ENCODE measurements around the gene DLL4. TPM values are rescaled to one million over a fixed set of nuclear protein-coding genes. Genes with fewer than 3 reads are reported as not detected.
"Not testable (repeated sequence)": the region's sequence is repeated elsewhere in the genome, so short reads cannot be mapped to it uniquely, and the experiment has no call there.

Gene DLL4
- total RNA-seq, 1 donor, result not detected

GRCh38 chr15:40941068-40941527 is 12.0 kb downstream of the DLL4 start:
- H3K4me1 ChIP-seq (ENCODE audit: insufficient read depth, low read length), result peaks cover 37% of the 10 kb centered on the region
- H3K27me3 ChIP-seq (ENCODE audit: insufficient read depth, low read length), result no peaks in the 10 kb centered on the region
- H3K4me3 ChIP-seq (ENCODE audit: low read length), result no peak overlapping the region
- H3K9me3 ChIP-seq (ENCODE audit: low read depth, low read length), result no peaks in the 10 kb centered on the region

- H3K4me3 ChIP-seq (ENCODE audit: low read length), result peak overlapping the region; percentile 54
- no peaks in the 10 kb centered on the region for H3K9me3 ChIP-seq (ENCODE audit: low read depth, low read length)
- H3K4me1 ChIP-seq (ENCODE audit: insufficient read depth, low read length), result peaks cover 37% of the 10 kb centered on the region
Measured at GRCh38 chr15:40941528-40942336, 12.6 kb downstream of the DLL4 start.

GRCh38 chr15:40942337-40942854 is 13.3 kb downstream of the DLL4 start:
- Histone ChIP-seq H3K4me3 (ENCODE audit: low read length) (peak overlapping the region; percentile 54), H3K27me3 (ENCODE audit: insufficient read depth, low read length) (no peaks in the 10 kb centered on the region), H3K9me3 (ENCODE audit: low read depth, low read length) (no peaks in the 10 kb centered on the region), H3K4me1 (ENCODE audit: insufficient read depth, low read length) (peaks cover 37% of the 10 kb centered on the region)

More at GRCh38 chr15:40941528-40942336, 12.6 kb downstream of the DLL4 start:
- no peaks in the 10 kb centered on the region for H3K27me3 ChIP-seq (ENCODE audit: insufficient read depth, low read length)

- Histone ChIP-seq H3K4me3 (ENCODE audit: low read length) (no peak overlapping the region), H3K4me1 (ENCODE audit: insufficient read depth, low read length) (peaks cover 37% of the 10 kb centered on the region), H3K9me3 (ENCODE audit: low read depth, low read length) (no peaks in the 10 kb centered on the region), H3K27me3 (ENCODE audit: insufficient read depth, low read length) (no peaks in the 10 kb centered on the region)
Measured at GRCh38 chr15:40942878-40943277, 13.7 kb downstream of the DLL4 start.

GRCh38 chr15:40943764-40944365 is 14.7 kb downstream of the DLL4 start:
- Histone ChIP-seq H3K27me3 (ENCODE audit: insufficient read depth, low read length) (no peaks in the 10 kb centered on the region), H3K9me3 (ENCODE audit: low read depth, low read length) (no peaks in the 10 kb centered on the region), H3K4me3 (ENCODE audit: low read length) (no peak overlapping the region), H3K4me1 (ENCODE audit: insufficient read depth, low read length) (peaks cover 37% of the 10 kb centered on the region)

- Histone ChIP-seq H3K27me3 (ENCODE audit: insufficient read depth, low read length) (no peaks in the 10 kb centered on the region), H3K4me3 (ENCODE audit: low read length) (no peak overlapping the region)
Measured at GRCh38 chr15:40944510-40945296, 15.6 kb downstream of the DLL4 start.

GRCh38 chr15:40948706-40949473 is 19.8 kb downstream of the DLL4 start:
- H3K27me3 ChIP-seq (ENCODE audit: insufficient read depth, low read length), result no peaks in the 10 kb centered on the region
- peaks cover 10% of the 10 kb centered on the region for H3K4me1 ChIP-seq (ENCODE audit: insufficient read depth, low read length)
- no peak overlapping the region for H3K4me3 ChIP-seq (ENCODE audit: low read length)
- H3K9me3 ChIP-seq (ENCODE audit: low read depth, low read length), result no peaks in the 10 kb centered on the region

More at GRCh38 chr15:40944510-40945296, 15.6 kb downstream of the DLL4 start:
- Histone ChIP-seq H3K4me1 (ENCODE audit: insufficient read depth, low read length) (peaks cover 36% of the 10 kb centered on the region), H3K9me3 (ENCODE audit: low read depth, low read length) (no peaks in the 10 kb centered on the region)

GRCh38 chr15:40949756-40950207 is 20.6 kb downstream of the DLL4 start:
- Histone ChIP-seq H3K27me3 (ENCODE audit: insufficient read depth, low read length) (no peaks in the 10 kb centered on the region), H3K4me1 (ENCODE audit: insufficient read depth, low read length) (peaks cover 13% of the 10 kb centered on the region), H3K4me3 (ENCODE audit: low read length) (no peak overlapping the region), H3K9me3 (ENCODE audit: low read depth, low read length) (no peaks in the 10 kb centered on the region)

- no peaks in the 10 kb centered on the region for H3K27me3 ChIP-seq (ENCODE audit: insufficient read depth, low read length)
- peaks cover 13% of the 10 kb centered on the region for H3K4me1 ChIP-seq (ENCODE audit: insufficient read depth, low read length)
- H3K9me3 ChIP-seq (ENCODE audit: low read depth, low read length), result no peaks in the 10 kb centered on the region
- no peak overlapping the region for H3K4me3 ChIP-seq (ENCODE audit: low read length)
Measured at GRCh38 chr15:40951764-40952163, 22.6 kb downstream of the DLL4 start.

GRCh38 chr15:40952301-40952900 is 23.3 kb downstream of the DLL4 start:
- peaks cover 13% of the 10 kb centered on the region for H3K4me1 ChIP-seq (ENCODE audit: insufficient read depth, low read length)
- H3K4me3 ChIP-seq (ENCODE audit: low read length), result peak overlapping the region; percentile 53
- H3K9me3 ChIP-seq (ENCODE audit: low read depth, low read length), result no peaks in the 10 kb centered on the region
- no peaks in the 10 kb centered on the region for H3K27me3 ChIP-seq (ENCODE audit: insufficient read depth, low read length)

- no peaks in the 10 kb centered on the region for H3K27me3 ChIP-seq (ENCODE audit: insufficient read depth, low read length)
- peak within 1 kb of the TSS; percentile 53 for H3K4me3 ChIP-seq (ENCODE audit: low read length)
- no peaks in the 10 kb centered on the region for H3K9me3 ChIP-seq (ENCODE audit: low read depth, low read length)
- H3K4me1 ChIP-seq (ENCODE audit: insufficient read depth, low read length), result peaks cover 13% of the 10 kb centered on the region
Measured at GRCh38 chr15:40952901-40953712, 24.0 kb downstream of the DLL4 start, which contains the start of gene CHAC1. CHAC1 (plus strand) TSS chr15:40953471; CDS start chr15:40953584, 113 bp downstream.

GRCh38 chr15:40953713-40954074 is 24.6 kb downstream of the DLL4 start:
- peaks cover 13% of the 10 kb centered on the region for H3K4me1 ChIP-seq (ENCODE audit: insufficient read depth, low read length)
- no peaks in the 10 kb centered on the region for H3K27me3 ChIP-seq (ENCODE audit: insufficient read depth, low read length)
- H3K4me3 ChIP-seq (ENCODE audit: low read length), result peak overlapping the region; percentile 53
- H3K9me3 ChIP-seq (ENCODE audit: low read depth, low read length), result no peaks in the 10 kb centered on the region

- H3K27me3 ChIP-seq (ENCODE audit: insufficient read depth, low read length); H3K4me3 ChIP-seq (ENCODE audit: low read length); H3K9me3 ChIP-seq (ENCODE audit: low read depth, low read length): not testable (repeated sequence)
- peaks cover 13% of the 10 kb centered on the region for H3K4me1 ChIP-seq (ENCODE audit: insufficient read depth, low read length)
Measured at GRCh38 chr15:40954158-40954848, 25.2 kb downstream of the DLL4 start.
